Renal cortex interstitium (tissue), 11 donors: ENCODE data around the gene AKT3. TPM values are rescaled to one million over a fixed set of nuclear protein-coding genes. Genes with fewer than 3 reads are reported as not detected.

Experiments used
- DNase-seq, 11 donors: peaks; one replicate each; pipeline ENCODE4 v3.0.0-alpha.2; 2013; ENCODE audit warnings: low read depth in 9 of 11, low spot score in 4 of 11; ENCODE audit errors: extremely low read depth in 1 of 11
- polyA plus RNA-seq, 3 donors: library from polyadenylated mRNA; unstranded; fragments of 120-200 nt; gene quantifications; one replicate each; pipeline ENCODE4 v1.2.1, GENCODE V29; 2013; ENCODE audit not compliant: insufficient read length in 3 of 3

Gene AKT3
- polyA plus RNA-seq, 3 donors: 20.9 to 31.9 (median 24.4) TPM

DNA sequence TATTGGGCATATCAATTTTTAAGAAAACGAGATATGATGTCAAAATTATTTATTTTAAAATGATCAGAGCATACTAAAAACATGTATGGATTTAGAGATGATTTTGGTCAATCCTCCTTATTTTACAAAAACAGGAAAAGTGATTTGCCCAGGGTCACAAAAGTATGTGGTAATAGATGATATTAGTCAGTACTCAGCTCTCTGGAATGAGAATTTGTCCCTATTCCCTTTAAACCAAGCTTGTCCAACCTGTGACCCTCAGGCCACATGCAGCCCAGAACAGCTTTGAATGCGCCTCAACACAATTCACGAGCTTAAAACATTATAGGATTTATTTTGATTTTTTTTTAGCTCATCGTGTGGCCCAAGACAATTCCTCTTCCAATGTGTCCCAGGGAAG, 104.7 kb downstream of the AKT3 start:
- DNase-seq: no peak

DNA sequence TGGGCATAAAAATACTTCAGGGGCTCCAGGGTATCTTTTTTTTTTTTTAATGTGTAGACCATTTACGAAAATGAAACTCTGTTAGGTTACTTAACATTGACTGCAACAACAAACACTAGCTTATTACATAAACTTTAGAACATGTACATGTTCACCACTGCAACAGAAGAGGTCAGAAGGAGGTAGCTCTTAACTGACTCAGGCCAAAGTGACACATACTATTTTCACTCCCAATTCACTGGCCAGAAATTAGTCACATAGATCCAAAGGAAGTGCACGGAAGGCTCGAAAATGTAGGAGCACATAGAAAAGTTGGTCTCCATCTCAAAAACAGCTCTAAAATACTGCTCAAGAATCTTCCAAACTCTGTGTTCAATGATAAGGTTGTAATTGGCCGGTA, 107.2 kb downstream of the AKT3 start:
- DNase-seq: no peak

DNA sequence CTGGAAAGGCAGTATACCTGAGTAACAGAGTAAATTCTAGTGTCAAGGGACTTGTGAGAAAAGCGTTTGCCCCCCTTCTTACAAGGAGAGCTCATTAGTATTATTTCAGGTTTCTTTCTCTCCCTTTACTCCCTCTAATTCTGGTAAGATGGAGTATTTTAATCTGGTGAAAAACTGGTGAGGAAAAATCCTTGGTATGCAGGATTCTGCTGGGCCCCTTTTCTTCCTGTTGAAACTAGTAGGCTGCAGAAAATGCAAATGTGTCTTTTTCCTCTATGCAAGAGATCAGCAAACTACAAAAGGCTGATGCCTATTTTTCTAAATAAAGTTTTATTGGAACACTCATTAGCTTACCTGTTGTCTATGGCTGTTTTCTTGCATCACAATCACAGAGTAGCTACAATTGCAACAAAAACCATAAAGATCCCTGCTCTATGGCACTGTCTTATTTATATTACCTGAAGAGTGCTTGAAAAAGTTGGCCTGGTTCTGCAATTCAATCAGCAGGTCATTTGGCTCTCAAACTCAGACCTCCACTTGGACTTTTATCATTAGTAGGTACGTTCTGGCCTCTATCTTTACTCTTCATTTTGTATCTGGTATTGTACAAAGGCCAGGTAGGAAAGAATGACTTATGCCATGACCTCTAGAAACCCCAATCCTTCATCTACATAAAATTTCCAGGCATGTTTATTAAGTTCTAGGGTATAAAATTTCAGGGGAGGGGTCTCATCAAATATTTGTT, 109.6 kb downstream of the AKT3 start:
- no peak for DNase-seq

DNA sequence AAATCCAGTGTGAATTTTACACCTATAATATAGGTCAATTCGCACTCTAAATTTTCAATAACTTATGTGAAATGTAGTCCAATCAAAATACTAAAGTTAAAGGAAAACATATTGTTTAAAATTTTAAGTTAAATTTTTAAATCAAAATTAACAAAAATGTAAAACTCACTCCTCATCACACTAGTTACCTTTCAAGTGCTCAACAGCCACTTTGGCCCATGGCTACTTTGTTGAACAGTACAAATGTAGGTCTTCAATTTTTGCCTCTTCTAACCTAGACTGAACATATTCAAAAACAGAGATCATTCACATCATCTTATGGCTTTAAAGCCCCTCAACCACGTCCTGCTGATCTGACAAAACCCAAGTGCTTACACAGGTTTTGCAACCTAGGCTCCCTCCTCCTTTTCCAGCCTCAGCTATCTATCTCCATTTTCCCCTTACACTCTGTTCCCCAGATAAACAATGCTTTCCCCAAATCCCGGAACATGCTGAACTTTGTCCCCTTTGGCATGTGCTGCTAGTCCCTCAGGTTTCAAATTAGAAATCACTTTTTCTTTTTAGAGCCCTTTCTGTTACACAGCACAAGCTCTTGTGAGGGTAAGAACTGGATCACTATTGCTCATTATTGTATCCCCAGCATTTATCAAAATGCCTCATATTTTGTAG, 110.6 kb downstream of the AKT3 start:
- no peak for DNase-seq

DNA sequence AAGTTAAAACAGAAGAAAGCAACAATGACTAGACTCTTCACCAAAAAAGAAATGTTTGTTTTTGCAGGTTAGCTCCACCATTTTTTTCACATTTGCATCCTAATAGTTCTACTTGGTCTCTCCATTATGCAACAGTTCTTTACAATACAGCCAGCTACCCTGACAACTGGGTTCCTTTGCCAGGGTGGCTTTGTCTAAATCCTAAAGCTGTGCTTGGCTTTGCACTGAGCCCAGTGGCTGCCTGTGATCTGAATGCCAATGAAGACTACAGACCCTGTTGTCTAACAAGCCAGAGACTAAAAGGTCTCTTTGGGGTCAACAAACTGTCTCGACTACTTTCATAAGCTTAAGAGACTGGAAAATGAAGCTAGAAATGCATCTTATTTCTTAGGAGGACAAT, 112.0 kb downstream of the AKT3 start:
- no peak for DNase-seq

DNA sequence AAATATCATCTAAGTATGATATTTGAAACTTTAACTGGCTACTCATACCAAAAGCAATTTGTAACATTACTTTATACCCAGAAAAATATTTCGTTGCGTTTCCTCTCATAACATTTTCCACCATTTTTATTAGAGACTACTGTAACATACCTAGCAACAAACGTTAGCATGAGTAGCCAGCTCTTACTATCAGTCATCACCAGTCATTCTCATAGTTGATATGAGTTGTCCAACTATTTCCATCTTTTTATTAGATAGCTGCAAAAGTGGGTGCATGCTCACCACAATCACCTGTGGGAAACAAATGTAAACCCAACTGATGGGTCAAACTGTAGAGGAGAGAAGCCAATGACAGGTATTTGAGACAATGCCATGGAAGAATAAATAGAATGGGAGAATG, 114.6 kb downstream of the AKT3 start:
- DNase-seq: no peak

DNA sequence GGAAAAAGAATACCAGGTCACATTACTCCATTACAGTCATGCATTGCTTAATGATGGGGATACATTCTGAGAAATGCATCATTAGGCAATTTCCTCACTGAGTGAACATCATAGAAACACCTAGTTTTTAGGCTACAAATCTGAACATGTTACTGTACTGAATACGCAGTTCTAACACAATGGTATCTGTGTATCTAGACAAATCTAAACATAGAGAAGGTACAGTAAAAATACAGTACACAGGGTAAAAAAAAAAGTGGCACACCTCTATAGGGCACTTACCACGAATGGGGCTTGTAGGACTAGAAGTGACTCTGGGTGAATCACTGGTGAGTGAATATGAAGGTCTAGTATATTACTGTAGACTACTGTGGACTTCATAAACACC, 115.7 kb downstream of the AKT3 start:
- no peak for DNase-seq

DNA sequence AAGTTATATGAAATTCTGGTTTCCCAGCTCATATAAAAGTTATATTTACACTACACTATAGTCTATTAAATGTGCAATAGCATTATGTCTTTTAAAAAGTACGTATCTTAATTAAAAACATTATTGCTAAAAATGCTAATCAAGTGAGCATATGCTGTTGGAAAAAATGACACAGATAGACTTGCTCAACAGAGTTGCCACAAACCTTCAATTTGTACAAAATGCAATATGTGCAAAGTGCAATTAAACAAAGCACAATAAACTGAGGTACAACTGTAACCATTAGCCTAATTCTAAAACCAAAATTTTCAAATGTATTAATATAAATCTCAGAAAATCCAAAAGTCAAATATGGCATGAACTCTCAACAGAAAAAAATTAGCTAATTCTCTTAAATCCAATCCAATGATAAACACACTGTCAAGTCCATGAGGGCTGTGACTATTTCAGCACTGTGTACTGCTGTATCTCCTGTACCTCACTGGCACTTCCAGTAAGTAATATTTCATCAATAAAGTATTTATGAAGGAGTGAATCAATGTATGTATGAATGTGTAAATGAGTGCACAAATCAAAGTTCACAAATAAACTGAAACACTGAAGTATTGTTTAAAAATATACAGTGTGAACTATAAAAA, 116.3 kb downstream of the AKT3 start:
- no peak for DNase-seq

DNA sequence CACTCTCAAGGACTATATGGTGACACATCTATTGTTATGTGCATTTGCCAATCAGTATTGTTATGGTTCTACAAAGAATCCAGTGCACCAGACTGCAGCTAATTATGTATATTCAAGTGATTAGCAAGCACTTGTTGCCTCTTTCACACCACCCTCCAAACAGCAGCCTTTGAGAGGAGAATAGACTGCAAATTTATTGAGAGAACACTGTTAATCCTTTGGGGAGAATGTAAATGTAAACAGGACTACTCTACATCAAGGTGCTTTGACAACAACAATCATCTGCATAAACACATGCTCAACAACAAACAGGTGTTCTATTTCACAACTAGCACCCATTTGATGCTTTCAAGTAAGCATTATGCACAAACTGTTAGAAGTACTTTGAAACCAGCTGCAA, 117.4 kb downstream of the AKT3 start:
- no peak for DNase-seq

DNA sequence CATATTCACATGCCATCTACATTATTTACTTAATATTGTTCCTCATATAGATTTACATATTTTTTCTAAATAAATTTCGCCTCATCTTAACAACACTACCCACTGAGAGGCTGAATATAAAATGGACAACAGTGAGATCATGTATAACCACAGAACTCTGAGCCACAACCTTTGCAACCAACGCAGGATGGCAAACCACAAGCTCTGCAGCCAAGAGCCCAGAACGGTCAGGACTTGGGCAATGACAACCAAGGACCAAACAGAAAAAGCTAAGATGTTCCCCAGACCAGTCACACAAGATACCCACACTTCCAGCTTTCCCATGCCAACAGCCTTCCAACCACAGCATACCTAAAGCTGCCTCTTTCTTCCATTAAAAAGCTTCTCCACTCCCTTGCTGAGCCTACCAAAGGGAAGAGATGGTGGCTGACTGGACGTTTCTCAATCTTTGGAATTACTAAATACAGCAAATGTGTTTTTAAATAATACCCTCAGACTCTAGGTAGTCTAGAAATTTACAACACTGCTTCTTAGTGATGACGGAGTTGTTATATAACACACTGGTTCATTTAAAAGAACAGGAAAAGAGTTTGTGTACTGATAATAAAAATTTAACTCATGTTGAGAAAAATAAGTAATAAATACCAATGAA, 117.9 kb downstream of the AKT3 start:
- DNase-seq: no peak

DNA sequence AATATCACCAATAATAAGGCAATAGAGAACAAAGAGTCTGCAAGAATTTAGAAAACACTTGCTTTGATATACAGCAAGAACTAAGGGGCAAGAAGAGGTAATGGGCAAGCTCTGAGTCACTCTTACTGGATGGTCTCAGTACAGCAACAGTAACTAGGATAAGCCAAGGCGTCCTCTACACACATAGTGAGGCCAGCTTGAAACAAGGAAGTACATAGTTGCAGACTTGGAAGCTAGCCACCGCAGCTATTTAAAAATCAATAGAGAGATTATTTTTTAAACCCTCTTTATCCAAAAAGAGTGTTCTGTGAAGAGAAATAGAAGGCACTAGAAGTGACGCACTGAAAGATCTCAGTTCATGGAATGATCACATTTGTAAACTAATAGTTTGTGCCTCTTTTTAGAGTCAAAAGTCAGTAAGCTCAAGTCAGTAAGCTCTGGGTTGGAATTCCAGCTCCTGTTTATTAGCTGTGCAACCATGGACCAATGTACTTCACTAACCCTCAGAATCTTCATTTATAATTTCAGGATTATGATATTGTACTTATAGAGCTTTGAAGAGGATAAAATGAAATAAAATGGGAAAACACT, 118.6 kb downstream of the AKT3 start:
- no peak for DNase-seq

DNA sequence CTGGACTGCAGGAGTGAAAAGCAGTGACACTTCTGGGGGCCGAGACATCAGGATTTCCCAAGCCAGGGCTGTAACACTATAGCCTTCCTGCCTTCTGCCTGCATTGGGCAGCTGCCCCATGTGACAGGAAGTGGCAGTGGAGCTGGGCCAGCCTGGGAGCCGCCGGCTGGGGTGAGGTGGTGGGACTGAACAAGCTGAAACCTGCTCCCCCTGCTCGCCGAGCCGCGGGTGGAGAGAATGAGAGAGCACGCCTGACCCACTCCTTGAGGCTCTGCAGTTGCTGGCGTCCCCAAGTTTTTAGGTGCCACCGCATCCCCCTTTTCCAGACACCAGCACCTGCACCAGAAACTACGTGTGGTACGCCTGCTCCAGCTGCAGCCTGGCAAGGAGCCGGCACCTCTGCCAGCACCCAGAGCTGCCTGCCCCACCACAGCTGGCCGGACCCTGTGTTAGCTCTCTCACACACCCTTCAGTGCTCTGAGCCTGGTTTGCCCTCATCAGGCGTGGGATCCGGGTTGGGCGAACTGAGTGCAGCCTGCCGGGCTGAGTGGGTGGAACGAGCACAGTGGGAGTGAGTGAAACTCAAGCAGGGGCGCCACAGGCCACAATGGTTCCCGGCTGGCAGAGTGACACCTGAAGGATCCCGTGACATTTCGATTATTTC, 119.4 kb downstream of the AKT3 start:
- DNase-seq: no peak

DNA sequence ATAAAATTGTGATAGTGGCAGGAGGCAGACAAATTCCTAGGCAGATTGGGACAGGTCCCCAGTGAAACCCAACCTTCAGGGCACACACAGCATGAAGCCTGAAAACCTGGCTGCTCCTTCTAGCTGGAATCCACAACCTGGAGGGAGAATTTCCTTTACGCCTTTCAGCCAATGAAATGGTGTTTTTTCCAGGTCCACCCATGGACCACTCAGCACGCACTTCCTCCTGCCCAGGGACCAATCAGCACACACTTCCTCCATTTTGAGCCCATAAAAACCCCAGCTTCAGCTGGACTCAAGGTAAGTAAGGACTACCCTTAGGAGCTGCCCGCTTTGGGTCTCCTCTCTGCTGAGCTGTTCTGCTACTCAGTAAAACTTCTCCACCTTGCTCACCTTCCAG, 120.1 kb downstream of the AKT3 start:
- DNase-seq: no peak

DNA sequence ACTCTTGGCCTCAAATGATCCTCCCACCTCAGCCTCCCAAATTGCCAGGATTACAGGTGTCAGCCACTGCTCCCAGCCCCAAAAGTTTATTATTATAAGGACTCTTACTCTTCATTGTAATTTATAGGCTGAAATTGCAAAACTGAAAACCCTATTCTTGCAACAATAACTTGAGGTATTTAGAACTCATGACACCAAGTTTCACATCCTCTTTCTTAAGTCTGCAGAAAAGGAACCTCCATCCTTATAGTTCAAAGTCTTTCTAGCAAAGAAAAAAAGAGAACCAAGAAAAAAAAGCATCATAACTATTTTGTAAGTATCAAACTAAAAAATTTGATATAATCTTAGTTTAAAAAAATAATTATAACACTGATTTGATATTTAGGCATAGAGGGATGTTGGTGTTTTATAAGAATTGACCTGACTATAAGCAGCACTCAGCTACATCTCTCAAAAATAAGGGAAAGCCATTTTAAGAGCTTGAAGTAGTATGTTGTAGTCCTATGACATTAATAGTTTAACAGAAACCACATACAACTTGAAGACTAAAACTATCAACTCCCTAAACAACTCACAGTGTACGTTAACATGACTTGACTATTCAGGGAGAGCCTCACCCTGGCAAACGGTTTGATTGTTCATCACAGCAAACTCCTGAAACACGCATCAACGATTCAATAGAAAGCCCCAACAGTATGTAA, 122.4 kb downstream of the AKT3 start:
- no peak for DNase-seq

DNA sequence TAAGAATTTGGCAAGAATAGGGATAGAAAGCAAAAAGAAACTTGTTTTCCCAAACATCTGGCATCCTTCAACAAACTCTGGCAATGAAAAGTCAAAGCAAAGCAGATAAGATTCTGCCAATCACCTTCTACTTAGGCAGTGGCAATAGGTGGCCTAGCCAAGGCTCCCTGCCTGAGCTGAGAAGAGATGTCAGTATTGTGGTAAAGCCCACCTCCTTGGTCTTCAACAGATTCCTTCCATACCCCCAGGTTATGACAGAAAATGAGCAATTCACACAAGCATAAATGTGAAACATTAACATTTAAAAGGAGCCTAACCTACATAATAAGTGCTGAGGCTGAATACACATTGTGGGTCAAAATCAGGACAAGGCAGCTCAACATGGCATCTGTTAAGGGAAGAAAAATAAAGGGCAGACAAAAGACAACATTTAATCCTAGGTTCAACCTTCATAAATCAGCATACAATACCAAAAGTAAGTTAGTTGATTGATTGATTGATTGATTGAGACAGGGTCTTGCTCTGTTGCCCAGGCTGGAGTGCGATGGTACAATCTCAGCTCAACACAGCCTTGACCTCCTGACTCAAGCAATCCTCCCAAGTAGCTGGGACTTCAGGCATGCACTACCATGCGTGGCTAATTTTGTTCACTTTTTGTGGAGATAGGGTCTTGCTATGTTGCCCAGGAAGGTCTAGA, 123.1 kb downstream of the AKT3 start:
- no peak for DNase-seq

DNA sequence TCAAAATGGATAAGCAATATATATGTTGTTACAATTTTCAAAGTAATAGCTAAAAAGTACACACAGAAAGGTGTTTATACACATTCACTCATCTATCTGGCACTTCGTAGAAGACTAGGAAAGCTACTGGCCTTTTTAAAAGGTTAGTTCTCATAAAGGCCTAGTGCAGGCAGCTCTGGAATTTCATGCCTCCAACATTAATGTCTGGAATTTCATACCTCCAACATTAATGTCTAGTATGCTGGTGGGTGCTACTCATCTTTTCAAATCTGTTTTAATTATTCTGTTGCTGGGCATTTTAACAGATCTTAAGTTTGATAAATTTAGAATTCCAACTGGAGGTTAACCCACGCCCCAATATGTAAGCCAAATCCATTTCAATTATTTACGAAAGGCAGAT, 124.2 kb downstream of the AKT3 start:
- DNase-seq: no peak

DNA sequence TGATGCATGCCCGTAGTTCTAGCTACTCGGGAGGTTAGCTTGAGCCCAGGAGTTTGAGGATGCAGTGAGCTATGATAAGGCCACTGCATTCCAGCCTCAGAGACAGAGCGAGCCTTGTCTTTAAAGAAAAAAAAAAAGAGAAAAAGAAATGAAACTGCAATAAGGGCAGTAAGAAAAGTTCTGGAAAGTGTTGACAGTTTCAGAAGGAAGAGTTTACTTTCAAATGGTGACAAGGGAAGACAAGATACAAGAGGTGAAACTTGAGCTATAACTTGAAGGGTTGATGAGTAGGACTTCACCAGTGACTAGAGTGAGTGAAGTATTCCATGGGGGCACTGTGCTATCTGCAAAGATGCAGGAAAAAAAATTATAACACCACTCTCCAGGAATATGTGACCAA, 125.0 kb downstream of the AKT3 start:
- DNase-seq: no peak

DNA sequence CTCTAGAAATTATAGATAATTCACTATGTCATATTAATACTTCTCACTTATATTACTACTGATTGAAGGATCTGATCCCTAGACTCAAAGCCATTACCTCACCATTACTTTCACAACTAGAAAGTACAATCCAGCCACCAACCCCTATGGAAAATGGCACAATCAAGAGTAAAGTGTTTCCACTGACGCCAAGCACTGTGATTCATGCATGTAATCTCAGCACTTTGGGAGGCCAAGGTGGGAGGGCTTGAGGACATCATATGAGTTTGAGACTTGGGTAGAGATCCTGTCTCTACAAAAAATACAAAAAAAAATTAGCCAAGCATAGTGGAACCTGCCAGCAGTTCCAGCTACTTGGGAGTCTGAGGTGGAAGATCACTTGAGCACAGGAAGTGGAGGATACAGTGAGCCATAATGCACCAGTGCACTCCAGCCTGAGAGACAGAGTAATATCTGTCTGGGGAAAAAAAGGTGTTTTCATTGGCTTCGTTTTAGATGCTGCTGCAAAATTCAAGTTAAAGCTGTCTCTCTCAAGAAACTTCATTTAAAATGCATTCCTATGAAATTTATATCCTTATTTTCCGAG, 126.5 kb downstream of the AKT3 start:
- DNase-seq: no peak
